K562 (cell line): ENCODE results near the gene CPED1. TPM values are rescaled to one million over a fixed set of nuclear protein-coding genes. Genes with fewer than 3 reads are reported as not detected.
A peak's percentile ranks its signal among the peaks of the same experiment; 100 is the strongest.

Experiments
- AFF4 ChIP-seq: sonication (generic); formaldehyde crosslinking; IDR thresholded peaks from 2 replicates; pipeline ENCODE4 v1.8.0; 2023; ENCODE audit warnings: mild to moderate bottlenecking, missing genetic modification reagents
- C11orf30 ChIP-seq: fragments of 450-650 bp; IDR thresholded peaks from 2 replicates; pipeline ENCODE4 v1.6.1; 2016; ENCODE audit warnings: low read depth, mild to moderate bottlenecking
- CBX2 ChIP-seq: fragments of 200-600 bp; sonication (generic); IDR thresholded peaks from one replicate; pipeline ENCODE4 v1.6.1; 2012; ENCODE audit warnings: mild to moderate bottlenecking, low read length, inconsistent platforms; ENCODE audit not compliant: insufficient read depth, poor library complexity, severe bottlenecking
- E2F1 ChIP-seq: sonication (generic); formaldehyde crosslinking; IDR thresholded peaks from 2 replicates; pipeline ENCODE4 v1.8.1; 2023; ENCODE audit warnings: mild to moderate bottlenecking, missing genetic modification reagents, moderate library complexity
- EP300 ChIP-seq: IDR thresholded peaks from 2 replicates; pipeline ENCODE4 v1.6.1; 2012; ENCODE audit warnings: low read length, improper control_type of control experiment
- FIP1L1 ChIP-seq: fragments of 200-400 bp; formaldehyde crosslinking; IDR thresholded peaks from 2 replicates; pipeline ENCODE4 v1.6.1; 2018; ENCODE audit warnings: mild to moderate bottlenecking, low read depth, low read length; ENCODE audit not compliant: poor library complexity, severe bottlenecking
- ILK ChIP-seq: fragments of 450-650 bp; IDR thresholded peaks from 2 replicates; pipeline ENCODE4 v1.6.1; 2016; ENCODE audit warnings: missing genetic modification characterization, low read depth, mild to moderate bottlenecking, missing compliant biosample characterization, moderate library complexity, borderline replicate concordance
- IRF1 ChIP-seq: sonication (generic); formaldehyde crosslinking; IDR thresholded peaks from 2 replicates; pipeline ENCODE4 v1.8.0; 2022; ENCODE audit warnings: missing genetic modification reagents, mild to moderate bottlenecking, borderline replicate concordance
- KLF10 ChIP-seq: fragments of 250-450 bp; sonication (Bioruptor Pico); IDR thresholded peaks from 2 replicates; pipeline ENCODE4 v1.6.1; 2021; ENCODE audit warnings: matching md5 sums
- LCOR ChIP-seq: sonication (generic); formaldehyde crosslinking; IDR thresholded peaks from 2 replicates; pipeline ENCODE4 v1.8.0; 2022; ENCODE audit warnings: mild to moderate bottlenecking, missing genetic modification reagents
- MCM5 ChIP-seq: fragments of 450-650 bp; IDR thresholded peaks from 2 replicates; pipeline ENCODE4 v1.6.1; 2016; ENCODE audit warnings: low read depth
- MIER1 ChIP-seq: fragments of 450-650 bp; IDR thresholded peaks from 2 replicates; pipeline ENCODE4 v1.6.1; 2016; ENCODE audit warnings: antibody characterized with exemption, mild to moderate bottlenecking, low read depth
- MLX ChIP-seq, 2 experiments: fragments of 450-650 bp in 1 of 2; sonication (generic) in 1 of 2; formaldehyde crosslinking; conservative IDR thresholded peaks; 2 replicates each; pipeline versions ENCODE4 v1.4.0 to v1.8.1; 2020 to 2022; ENCODE audit warnings: mild to moderate bottlenecking in 1 of 2, missing genetic modification reagents in 1 of 2
- MTF1 ChIP-seq: fragments of 250-450 bp; sonication (Bioruptor Pico); IDR thresholded peaks from 2 replicates; pipeline ENCODE4 v1.9.0; 2021; ENCODE audit warnings: moderate library complexity, mild to moderate bottlenecking, inconsistent platforms, borderline replicate concordance
- ZNF311 ChIP-seq: fragments of 250-450 bp; sonication (Bioruptor Pico); IDR thresholded peaks from 2 replicates; pipeline ENCODE4 v1.4.0; 2020; ENCODE audit warnings: mild to moderate bottlenecking, moderate library complexity
- ZNF696 ChIP-seq: fragments of 250-450 bp; sonication (Bioruptor Pico); conservative IDR thresholded peaks from 2 replicates; pipeline ENCODE4 v1.4.0; 2020; ENCODE audit warnings: mild to moderate bottlenecking, moderate library complexity
- ZNF830 ChIP-seq: fragments of 250-450 bp; sonication (Bioruptor Pico); IDR thresholded peaks from 2 replicates; pipeline ENCODE4 v1.5.0; 2021; ENCODE audit warnings: mild to moderate bottlenecking
- polyA plus RNA-seq, 8 experiments: library from polyadenylated mRNA; depleted of rRNA in 4 of 8; stranded (reverse) in 5 of 8; unstranded in 3 of 8; fragments of >200 nt; fragmentation: Nextera tagmentation in 2 of 8; fragmentation: Illumina TruSeq in 1 of 8; extraction: Ambion mirVana in 2 of 8; extraction: Trizol in 1 of 8; gene quantifications; 2 replicates each; pipeline versions ENCODE4 v1.2.1 to v1.2.3, GENCODE V29; 2011 to 2014; ENCODE audit warnings: inconsistent platforms in 1 of 8, missing spikeins in 1 of 8
- total RNA-seq, 7 experiments: library from RNA; depleted of rRNA in 6 of 7; stranded (reverse); fragments of >200 nt in 6 of 7; fragmentation: Illumina TruSeq in 2 of 7; extraction: Trizol in 2 of 7; gene quantifications; 2 replicates each; pipeline versions ENCODE4 v1.2.1 to v1.2.3, GENCODE V29; 2011 to 2021; ENCODE audit warnings: low replicate concordance in 1 of 7
- TF ChIP-seq, protein P1 (sequence below): fragments of 150-350 bp; conservative IDR thresholded peaks from 2 replicates; pipeline ENCODE4 v1.6.1; 2014; ENCODE audit warnings: low read length

The CPED1 gene
- total and polyA plus RNA-seq, 9 of the 15 experiments (the other 6 are each of a cell fraction or from before 2014, with no cell fraction given), result 195 to 393 (median 290) TPM

GRCh38 chr7:121076350-121077164 is 88.0 kb downstream of the CPED1 start (continued):
- TF ChIP-seq, protein P1, sequence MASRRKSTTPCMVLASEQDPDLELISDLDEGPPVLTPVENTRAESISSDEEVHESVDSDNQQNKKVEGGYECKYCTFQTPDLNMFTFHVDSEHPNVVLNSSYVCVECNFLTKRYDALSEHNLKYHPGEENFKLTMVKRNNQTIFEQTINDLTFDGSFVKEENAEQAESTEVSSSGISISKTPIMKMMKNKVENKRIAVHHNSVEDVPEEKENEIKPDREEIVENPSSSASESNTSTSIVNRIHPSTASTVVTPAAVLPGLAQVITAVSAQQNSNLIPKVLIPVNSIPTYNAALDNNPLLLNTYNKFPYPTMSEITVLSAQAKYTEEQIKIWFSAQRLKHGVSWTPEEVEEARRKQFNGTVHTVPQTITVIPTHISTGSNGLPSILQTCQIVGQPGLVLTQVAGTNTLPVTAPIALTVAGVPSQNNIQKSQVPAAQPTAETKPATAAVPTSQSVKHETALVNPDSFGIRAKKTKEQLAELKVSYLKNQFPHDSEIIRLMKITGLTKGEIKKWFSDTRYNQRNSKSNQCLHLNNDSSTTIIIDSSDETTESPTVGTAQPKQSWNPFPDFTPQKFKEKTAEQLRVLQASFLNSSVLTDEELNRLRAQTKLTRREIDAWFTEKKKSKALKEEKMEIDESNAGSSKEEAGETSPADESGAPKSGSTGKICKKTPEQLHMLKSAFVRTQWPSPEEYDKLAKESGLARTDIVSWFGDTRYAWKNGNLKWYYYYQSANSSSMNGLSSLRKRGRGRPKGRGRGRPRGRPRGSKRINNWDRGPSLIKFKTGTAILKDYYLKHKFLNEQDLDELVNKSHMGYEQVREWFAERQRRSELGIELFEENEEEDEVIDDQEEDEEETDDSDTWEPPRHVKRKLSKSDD, result no peak
- no peak; the same call in 1 of the 2 replicates for TF ChIP-seq KLF10 (CRISPR knock-in tag)
- no peak for TF ChIP-seq ZNF830
- peak; percentile 91 for TF ChIP-seq AFF4 (CRISPR knock-in tag)
- TF ChIP-seq C11orf30, result peak; percentile 95
- TF ChIP-seq LCOR (CRISPR knock-in tag), result peak; percentile 89
- no peak for TF ChIP-seq IRF1 (CRISPR knock-in tag)
- TF ChIP-seq ZNF311, result no peak
- no peak for TF ChIP-seq ZNF696 (CRISPR knock-in tag)
- TF ChIP-seq FIP1L1, result no peak
- no peak for TF ChIP-seq MCM5
- TF ChIP-seq EP300, result peak; percentile 98
- TF ChIP-seq MIER1, result 0 out of 2 replicates have a peak, but pooled peaks have one; percentile 36
- TF ChIP-seq MTF1 (CRISPR knock-in tag), result no peak
- no peak for TF ChIP-seq ILK (tag)
- peak; percentile 47 for TF ChIP-seq E2F1 (CRISPR knock-in tag)
- TF ChIP-seq CBX2, result no peak
- TF ChIP-seq MLX (CRISPR knock-in tag; conservative IDR thresholded peaks at IDR 0.05), result no peak
